Heart left ventricle (tissue), 13 donors: Measurements from ENCODE around the gene DNAJC6.

ENCODE experiments used
- CTCF ChIP-seq, 12 donors: fragments of 200-600 bp; sonication (generic) in 4 of 12; IDR thresholded peaks; one replicate each; pipeline versions ENCODE4 v1.5.0 to v1.8.0; 2018 to 2022; ENCODE audit warnings: antibody characterized with exemption in 12 of 12, mild to moderate bottlenecking in 5 of 12
- POLR2A ChIP-seq, 2 donors: fragments of 450-650 bp; IDR thresholded peaks; one replicate each; pipeline ENCODE4 v1.6.1; 2017; ENCODE audit warnings: antibody characterized with exemption in 2 of 2, mild to moderate bottlenecking in 2 of 2, moderate library complexity in 2 of 2
- donor health status: ischemic (EF 13 %, LVEDD 7.1; RV severe dilation, severe dysfunction).
- donor health status: DM: no; HTN: yes; CAD: no.
- donor health status: DM: no; HTN: no; CAD: no.
- donor health status: ischemic (EF 25% LVEDD 6.9; RV normal size, moderate dysfunction).
- donor health status: ischemic (EF 25% LVEDD 5.7; RV mildly dilated, moderate dysfunction).
- donor health status: ischemic (EF 35%, LVEDD 5.7; RV mildly dilated, moderate dysfunction).
- donor health status: nonischemic (EF 11% LVEDD 7.7; RV severe dilation, severe dysfunction).
- donor health status: DM: yes; HTN: yes; CAD: no.
- donor health status: PGD.
- donor health status: ischemic (EF 29% LVEDD 5.4; RV normal size, mild dysfunction).
- donor health status: nonischemic (EF 23%, LVEDD 6.1; RV moderate dilation, normal function).

GRCh38 chr1:65343286-65343685 is 33.9 kb downstream of the DNAJC6 start:
- TF ChIP-seq POLR2A (IDR thresholded peaks at IDR 0.05): no peak
- TF ChIP-seq CTCF (IDR thresholded peaks at IDR 0.05): no peak
